Esophagus muscularis mucosa (tissue), 3 donors: ENCODE results near the gene MICB.

Source experiments
- CTCF ChIP-seq, 3 experiments: fragments of 200-600 bp in 2 of 3; fragments of 450-650 bp in 1 of 3; sonication (generic) in 2 of 3; IDR thresholded peaks; one replicate each; pipeline ENCODE4 v1.5.1; 2017 to 2019; ENCODE audit warnings: antibody characterized with exemption in 3 of 3, mild to moderate bottlenecking in 2 of 3, moderate library complexity in 1 of 3
- POLR2A ChIP-seq: fragments of 450-650 bp; IDR thresholded peaks from one replicate; pipeline ENCODE4 v1.6.1; 2017; ENCODE audit warnings: antibody characterized with exemption, moderate library complexity, mild to moderate bottlenecking, low read depth

DNA sequence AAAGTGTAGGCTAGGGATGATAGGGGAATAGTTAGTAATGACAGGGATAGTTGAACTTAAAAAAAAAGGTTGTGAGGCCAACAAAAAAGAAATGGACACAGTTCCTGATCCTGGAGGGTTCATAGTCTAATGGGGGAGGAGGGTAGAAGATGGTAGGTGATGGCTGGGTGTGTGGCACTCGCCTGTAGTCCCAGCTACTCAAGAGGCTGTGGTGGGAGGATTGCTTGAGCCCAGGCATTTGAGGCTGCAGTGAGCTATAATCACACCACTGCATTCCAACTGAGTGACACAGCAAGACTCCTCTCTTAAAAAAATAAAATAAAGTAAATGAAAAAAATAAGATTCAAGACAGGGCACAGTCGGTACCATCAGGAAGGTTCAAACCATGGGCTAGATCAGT is 2.4 kb upstream of the MICB start:
- no peak for TF ChIP-seq POLR2A
- no peak for TF ChIP-seq CTCF (IDR thresholded peaks at IDR 0.05)
